GM12891 (cell line): Measurements from ENCODE around the gene OLIG1.

Source experiments
- POLR2A ChIP-seq: IDR thresholded peaks from 2 replicates; pipeline ENCODE4 v1.6.1; 2011; ENCODE audit warnings: low read depth, low read length, control low read depth
- POLR2AphosphoS5 ChIP-seq: IDR thresholded peaks from 2 replicates; pipeline ENCODE4 v1.6.1; 2011; ENCODE audit warnings: low read depth, low read length, control low read depth
- POU2F2 ChIP-seq: IDR thresholded peaks from 2 replicates; pipeline ENCODE4 v1.6.1; 2011; ENCODE audit warnings: low read depth, mild to moderate bottlenecking, control low read depth, low read length, moderate library complexity
- SPI1 ChIP-seq: IDR thresholded peaks from 2 replicates; pipeline ENCODE4 v1.6.1; 2011; ENCODE audit warnings: low read depth, low read length, control low read depth
- TAF1 ChIP-seq: IDR thresholded peaks from 2 replicates; pipeline ENCODE4 v1.6.1; 2011; ENCODE audit warnings: low read depth, low read length, control low read depth

GRCh38 chr21:33069994-33070743 lies at the start of gene OLIG1:
- TF ChIP-seq TAF1 (no peak), POLR2AphosphoS5 (no peak), POLR2A (no peak), SPI1 (no peak), POU2F2 (no peak)
